Measurements from ENCODE around the gene HIVEP3.

GRCh38 chr1:41586230-41586629 is 332.5 kb downstream of the HIVEP3 start:
- TF ChIP-seq, protein P1, sequence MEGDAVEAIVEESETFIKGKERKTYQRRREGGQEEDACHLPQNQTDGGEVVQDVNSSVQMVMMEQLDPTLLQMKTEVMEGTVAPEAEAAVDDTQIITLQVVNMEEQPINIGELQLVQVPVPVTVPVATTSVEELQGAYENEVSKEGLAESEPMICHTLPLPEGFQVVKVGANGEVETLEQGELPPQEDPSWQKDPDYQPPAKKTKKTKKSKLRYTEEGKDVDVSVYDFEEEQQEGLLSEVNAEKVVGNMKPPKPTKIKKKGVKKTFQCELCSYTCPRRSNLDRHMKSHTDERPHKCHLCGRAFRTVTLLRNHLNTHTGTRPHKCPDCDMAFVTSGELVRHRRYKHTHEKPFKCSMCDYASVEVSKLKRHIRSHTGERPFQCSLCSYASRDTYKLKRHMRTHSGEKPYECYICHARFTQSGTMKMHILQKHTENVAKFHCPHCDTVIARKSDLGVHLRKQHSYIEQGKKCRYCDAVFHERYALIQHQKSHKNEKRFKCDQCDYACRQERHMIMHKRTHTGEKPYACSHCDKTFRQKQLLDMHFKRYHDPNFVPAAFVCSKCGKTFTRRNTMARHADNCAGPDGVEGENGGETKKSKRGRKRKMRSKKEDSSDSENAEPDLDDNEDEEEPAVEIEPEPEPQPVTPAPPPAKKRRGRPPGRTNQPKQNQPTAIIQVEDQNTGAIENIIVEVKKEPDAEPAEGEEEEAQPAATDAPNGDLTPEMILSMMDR (conservative IDR thresholded peaks at IDR 0.05; ENCODE audit: low read depth, low read length): no peak
- TF ChIP-seq EZH2 (IDR thresholded peaks at IDR 0.05; ENCODE audit: borderline replicate concordance, low read depth, low read length, poor library complexity, severe bottlenecking): no peak
